Left cardiac atrium (tissue), 4 donors: Measurements from ENCODE around the gene FRS2. TPM values are rescaled to one million over a fixed set of nuclear protein-coding genes. Genes with fewer than 3 reads are reported as not detected.
A peak's percentile ranks its signal among the peaks of the same experiment; 100 is the strongest.

ENCODE experiments used
- ATAC-seq, 2 donors: fragments of 200-7000 bp; cut with Tn5 transposase; one replicate each; pipeline ENCODE4 v1.9.1; 2020; ENCODE audit warnings: mild to moderate bottlenecking in 2 of 2, moderate library complexity in 2 of 2
- DNase-seq: peaks from one replicate; pipeline ENCODE4 v3.0.0-alpha.2; 2020
- intact Hi-C, 2 donors: fragments of 100-400 bp; cut with DNase I; formaldehyde crosslinking; loops; one replicate each; pipeline versions ENCODE4 v1.14.1 to v1.15.1; 2022 to 2023
- total RNA-seq, 2 donors: library from RNA; stranded (reverse); fragmentation: NEBNext Ultra II Directional; extraction: Animal tissue kit (Norgen Biotek cat#: 25700); gene quantifications; one replicate each; pipeline ENCODE4 v1.2.1, GENCODE V29; 2021
- donor health status: DM: no; HTN: yes; CAD: no.
- donor health status: DM: no; HTN: yes; CAD: no; lungs with severe emphysema.
- donor health status: DM: yes; HTN: yes; CAD: no.
- donor health status: Dilated cardiomyopathy.

Gene FRS2
- total RNA-seq, 2 donors from 2014 or later, result 21.3 to 30.7 TPM

GRCh38 chr12:69563166-69563762, 93.1 kb downstream of the FRS2 start:
- DNase-seq, result no peak
- intact Hi-C loops, result no loop called here
- ATAC-seq, result no peak

GRCh38 chr12:69566603-69567002, 96.4 kb downstream of the FRS2 start:
- ATAC-seq (no peak), DNase-seq (no peak)
- intact Hi-C loops, result no loop called here

DNA sequence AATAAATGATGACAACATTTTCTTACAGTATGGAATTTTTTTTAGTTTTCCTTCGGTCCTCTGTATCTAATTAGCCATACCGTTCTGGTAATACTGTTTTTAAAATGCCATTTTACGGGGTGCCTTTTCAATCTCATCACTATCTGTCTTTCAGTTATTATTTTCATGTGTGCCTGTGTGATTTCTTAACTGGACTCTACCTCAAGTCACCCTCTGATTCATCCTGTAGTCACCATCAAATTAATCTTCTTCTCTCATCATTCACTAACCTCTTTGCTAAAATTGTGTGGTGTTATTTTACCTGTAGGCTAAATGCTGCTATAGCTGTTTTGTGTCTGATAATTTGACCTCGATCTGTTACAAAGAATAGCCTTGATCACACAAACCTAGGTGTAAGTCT, 99.0 kb downstream of the FRS2 start:
- no peak for DNase-seq
- intact Hi-C loops, result no loop called here
- ATAC-seq, result no peak

DNA sequence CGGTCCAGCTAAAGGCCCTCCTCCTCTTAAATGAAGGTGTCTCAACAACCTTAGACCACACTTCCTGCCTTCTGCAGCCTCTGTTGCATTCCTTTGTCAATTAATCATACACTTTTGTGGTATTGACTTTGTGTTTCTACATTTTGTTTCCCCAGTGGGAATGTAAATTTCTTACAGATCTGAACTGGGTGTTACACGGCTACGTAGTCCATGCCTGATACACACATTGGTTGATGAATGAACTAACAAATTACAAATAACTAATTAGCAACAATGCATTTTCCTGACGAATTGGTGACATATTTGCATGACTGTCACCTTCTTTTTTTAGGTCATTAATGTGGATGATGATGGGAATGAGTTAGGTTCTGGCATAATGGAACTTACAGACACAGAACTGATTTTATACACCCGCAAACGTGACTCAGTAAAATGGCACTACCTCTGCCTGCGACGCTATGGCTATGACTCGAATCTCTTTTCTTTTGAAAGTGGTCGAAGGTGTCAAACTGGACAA, 99.9 kb downstream of the FRS2 start:
- intact Hi-C loops, result loop anchor here (2.0 to 10.0 kb wide), 3 partner anchors 99 to 165 kb away; partner anchors contain the start of gene FRS2 (in 1 of the 2)
- no peak for DNase-seq
- no peak for ATAC-seq

- peak; percentile 37 for DNase-seq
- intact Hi-C loops, result loop anchor here (2.0 to 10.0 kb wide), 3 partner anchors 100 to 166 kb away; partner anchors contain the start of gene FRS2 (in 1 of the 2)
- ATAC-seq, result peak; percentile 76 to 82
Measured at GRCh38 chr12:69570545-69571399, 100.6 kb downstream of the FRS2 start.

GRCh38 chr12:69575346-69575745, 105.2 kb downstream of the FRS2 start:
- DNase-seq (no peak), ATAC-seq (no peak)
- intact Hi-C loops, result loop anchor here in 1 of 2 donors (10.0 kb wide), 1 partner anchor 171 kb away; no protein-coding TSS in a partner anchor

DNA sequence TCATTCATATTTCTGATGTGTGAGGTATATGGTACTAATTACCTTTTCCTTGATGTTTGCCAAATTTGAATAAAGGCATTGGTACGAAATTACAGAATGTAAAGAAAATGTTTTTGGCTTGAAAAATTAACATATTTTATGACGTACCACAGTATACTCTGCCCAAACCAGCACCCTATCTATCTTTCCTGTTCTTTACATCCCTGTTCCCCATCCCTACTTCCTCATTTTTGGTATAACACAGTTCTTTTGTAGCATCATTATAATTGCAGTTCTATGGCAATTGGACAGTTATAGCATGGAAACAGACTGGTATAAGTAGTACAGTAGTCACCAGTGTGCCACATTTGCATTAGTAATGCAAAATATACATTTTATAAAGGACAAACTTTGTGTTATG, 108.1 kb downstream of the FRS2 start:
- DNase-seq (no peak), ATAC-seq (no peak)
- intact Hi-C loops, result loop anchor here in 1 of 2 donors (10.0 kb wide), 1 partner anchor 173 kb away; no protein-coding TSS in a partner anchor

GRCh38 chr12:69579029-69579428, 108.8 kb downstream of the FRS2 start:
- DNase-seq, result no peak
- ATAC-seq, result no peak
- intact Hi-C loops, result loop anchor here in 1 of 2 donors (10.0 kb wide), 1 partner anchor 174 kb away; no protein-coding TSS in a partner anchor

- intact Hi-C loops, result no loop called here
- no peak for DNase-seq
- no peak for ATAC-seq
Measured at GRCh38 chr12:69580074-69580473, 109.9 kb downstream of the FRS2 start.

DNA sequence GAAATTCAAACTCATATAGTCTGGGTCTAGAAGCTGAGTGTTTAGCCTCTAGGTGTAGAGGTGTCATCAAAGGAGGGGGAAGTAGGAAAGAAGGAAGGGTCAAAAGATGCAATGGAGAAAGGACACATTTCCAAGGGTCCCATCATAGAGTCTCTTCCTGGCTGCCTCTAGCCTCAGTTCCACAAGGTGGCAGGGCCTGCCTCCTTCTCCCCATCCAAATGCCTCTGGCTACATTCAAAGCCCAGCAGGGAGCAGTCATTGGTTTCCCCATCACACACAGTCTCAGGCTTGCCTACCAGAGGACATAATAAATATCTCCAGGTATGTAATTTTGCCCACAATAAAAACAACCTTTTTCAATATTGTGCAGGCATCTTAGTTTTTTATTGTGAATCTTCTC, 113.0 kb downstream of the FRS2 start:
- ATAC-seq (no peak), DNase-seq (no peak)
- intact Hi-C loops, result no loop called here

DNA sequence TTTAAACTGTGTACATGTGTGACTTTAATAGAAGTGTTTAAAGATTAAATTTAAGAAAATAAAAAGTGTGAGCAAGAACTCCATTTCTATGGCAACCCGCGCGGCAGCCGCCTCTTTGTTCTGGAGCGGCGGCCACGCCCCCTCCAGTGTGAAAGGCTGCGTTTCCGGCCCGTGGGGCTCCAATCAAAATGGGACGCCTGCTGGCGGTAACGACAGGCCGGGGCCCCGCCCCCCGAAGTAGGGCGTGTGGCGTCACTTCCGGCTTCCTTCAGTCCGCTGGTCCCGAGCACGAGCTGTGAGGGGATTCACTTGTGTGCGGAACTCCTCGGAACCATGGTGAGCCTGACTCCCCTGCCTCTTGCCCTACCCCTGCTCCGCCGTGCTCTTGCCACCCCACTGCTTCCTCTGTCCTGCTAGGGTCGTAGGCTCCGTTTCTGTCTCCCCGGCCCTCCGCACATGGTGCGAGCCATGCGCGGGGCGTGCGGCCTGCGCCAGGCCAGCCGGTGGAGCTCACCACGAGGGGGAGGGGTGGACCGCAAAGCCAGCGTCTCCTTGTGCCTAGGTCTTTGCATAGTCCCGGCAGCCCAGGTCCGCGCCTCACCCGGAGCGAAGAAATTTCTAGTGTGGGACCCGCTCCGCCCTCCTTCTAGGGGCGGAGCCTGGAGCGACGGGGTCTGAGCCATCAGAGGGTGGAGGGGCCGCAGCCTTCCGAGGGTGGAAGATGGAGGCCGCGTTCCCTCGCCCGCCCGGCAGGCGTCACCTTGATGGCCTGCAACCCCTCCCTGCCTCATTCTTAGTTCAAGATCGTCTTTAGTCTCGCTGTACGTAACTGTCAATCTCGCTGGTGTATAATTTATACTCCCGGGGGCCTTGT, 115.2 kb downstream of the FRS2 start, which contains the start of gene CCT2:
Gene CCT2, plus strand, starts transcription at position 271 of the 874 bp plus-strand sequence. Its CDS starts 63 bp downstream, at position 334.
- ATAC-seq (peak; percentile 99 to 100), DNase-seq (peak; percentile 98)
- intact Hi-C loops, result no loop called here

- intact Hi-C loops, result no loop called here
- DNase-seq (no peak), ATAC-seq (no peak)
Measured at GRCh38 chr12:69588527-69588926, 118.3 kb downstream of the FRS2 start.

- no peak for ATAC-seq
- DNase-seq, result no peak
- intact Hi-C loops, result no loop called here
Measured at GRCh38 chr12:69589082-69589481, 118.9 kb downstream of the FRS2 start.

- ATAC-seq, result peak in 1 of 2 donors; percentile 23
- intact Hi-C loops, result no loop called here
- DNase-seq, result no peak
Measured at GRCh38 chr12:69595689-69596088, 125.5 kb downstream of the FRS2 start.

- intact Hi-C loops, result no loop called here
- ATAC-seq, result no peak
- no peak for DNase-seq
Measured at GRCh38 chr12:69598174-69598753, 128.1 kb downstream of the FRS2 start.

- ATAC-seq (no peak), DNase-seq (no peak)
- intact Hi-C loops, result no loop called here
Measured at GRCh38 chr12:69600804-69601203, 130.6 kb downstream of the FRS2 start.

- no peak for ATAC-seq
- intact Hi-C loops, result no loop called here
- no peak for DNase-seq
Measured at GRCh38 chr12:69601962-69602685, 131.9 kb downstream of the FRS2 start.

- ATAC-seq, result no peak
- DNase-seq, result no peak
- intact Hi-C loops, result no loop called here
Measured at GRCh38 chr12:69602954-69603353, 132.8 kb downstream of the FRS2 start.
